G401.6 (cell line): ENCODE results near the gene ZNF654.
A peak's percentile ranks its signal among the peaks of the same experiment; 100 is the strongest.
"Not testable (repeated sequence)": the region's sequence is repeated elsewhere in the genome, so short reads cannot be mapped to it uniquely, and the experiment has no call there.

Source experiments
- FAIRE-seq: peaks from 2 replicates; lab custom pipeline; 2012; peaks lifted over from hg19 to GRCh38; lab: Jason Lieb, UNC

Gene ZNF654

DNA sequence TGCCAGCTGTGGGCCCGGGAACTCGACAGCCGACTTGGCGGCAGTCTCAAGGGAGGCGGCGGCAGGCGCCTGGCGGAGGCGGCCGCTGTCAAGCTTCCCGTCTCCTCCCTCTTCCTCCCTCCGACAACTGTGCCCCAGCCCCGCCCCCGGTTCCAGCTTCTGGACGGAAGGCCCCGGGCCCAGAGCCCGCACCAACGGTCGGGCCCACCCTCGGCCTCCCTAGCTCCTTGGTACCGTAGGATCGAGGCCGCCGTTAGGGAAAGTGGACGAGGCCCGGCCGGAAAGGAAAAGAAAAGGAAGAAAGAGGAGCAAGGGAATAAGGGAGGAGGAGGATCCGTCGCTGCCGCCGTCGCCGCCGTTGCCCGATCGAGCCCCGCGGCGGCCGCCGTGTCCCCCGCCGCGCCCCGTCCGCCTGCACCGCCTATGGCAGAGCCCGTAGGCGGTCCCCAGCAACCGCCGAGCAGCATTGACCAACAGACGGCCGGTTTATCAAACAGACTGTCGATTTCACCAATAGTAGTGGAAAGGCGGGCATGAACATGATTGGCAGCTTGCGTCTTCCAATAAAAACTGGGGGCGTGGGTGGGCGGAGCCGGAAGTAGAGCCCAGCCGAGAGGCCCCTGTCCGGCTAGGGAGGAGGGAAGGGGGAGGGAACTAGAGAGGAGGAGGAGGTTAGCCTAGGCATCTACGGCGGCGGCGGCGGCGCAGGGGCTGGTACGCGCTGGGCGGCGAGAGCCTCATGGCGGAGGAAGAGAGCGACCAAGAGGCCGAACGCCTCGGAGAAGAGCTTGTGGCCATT is at the start of gene ZNF654, which contains the start of gene CGGBP1:
TSS of gene ZNF654 (plus strand) at position 675 of the 799 bp plus-strand sequence. CDS start at position 740, 65 bp downstream.
TSS of gene CGGBP1 (minus strand) at position 425 of the 799 bp plus-strand sequence. CDS start 3,029 bp downstream, outside the sequence.
- peak; percentile 92 for FAIRE-seq

DNA sequence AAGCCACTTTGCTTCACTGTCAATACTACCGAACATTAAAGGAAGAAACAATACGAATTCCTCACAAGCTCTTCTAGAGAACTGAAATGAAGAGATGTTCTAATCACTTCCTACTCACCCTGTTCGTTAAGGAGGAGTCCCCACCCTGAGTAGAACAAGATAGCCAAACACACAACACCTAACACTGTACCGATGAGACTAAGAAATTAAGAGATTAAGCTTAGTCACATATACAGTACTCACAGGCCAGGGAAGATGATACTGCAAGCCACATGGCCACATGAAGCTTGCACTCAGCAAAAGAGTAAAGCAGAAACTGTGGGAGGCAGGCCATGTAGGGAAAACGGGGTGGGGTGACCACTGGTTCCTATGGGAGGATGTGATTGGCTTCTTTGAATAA is 48.2 kb upstream of the ZNF654 start:
- FAIRE-seq = no peak

DNA sequence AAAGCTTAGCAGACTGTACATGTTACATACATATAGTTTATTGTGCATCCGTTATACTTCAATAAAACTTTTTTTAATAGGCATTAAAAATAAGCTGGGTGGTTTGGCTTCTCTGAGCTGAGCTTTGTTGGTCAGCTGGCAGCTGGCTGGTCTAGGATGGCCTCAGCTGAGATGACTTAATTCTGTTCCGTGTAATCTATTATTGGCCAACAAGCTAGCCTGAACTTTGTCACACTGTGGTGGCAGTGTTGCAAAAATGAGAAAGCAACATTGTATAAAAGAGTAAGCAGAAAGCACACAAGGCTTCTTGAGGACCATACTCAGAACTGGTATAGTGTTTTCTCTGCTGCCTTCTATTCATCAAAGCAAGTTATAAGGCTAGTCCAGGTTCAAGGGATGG is 45.5 kb upstream of the ZNF654 start:
- FAIRE-seq = no peak

DNA sequence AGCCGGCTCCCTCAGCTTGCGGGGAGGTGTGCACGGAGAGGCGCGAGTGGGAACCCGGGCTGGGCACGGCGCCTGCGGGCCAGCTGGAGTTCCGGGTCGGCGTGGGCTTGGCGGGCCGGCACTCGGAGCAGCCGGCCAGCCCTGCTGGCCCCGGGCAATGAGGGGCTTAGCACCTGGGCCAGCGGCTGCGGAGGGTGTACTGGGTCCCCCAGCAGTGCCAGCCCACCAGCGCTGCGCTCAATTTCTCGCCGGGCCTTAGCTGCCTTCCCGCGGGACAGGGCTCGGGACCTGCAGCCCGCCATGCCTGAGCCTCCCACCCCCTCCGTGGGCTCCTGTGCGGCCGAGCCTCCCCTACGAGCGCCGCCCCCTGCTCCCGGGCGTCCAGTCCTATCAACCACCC is 43.4 kb upstream of the ZNF654 start:
- not testable (repeated sequence) for FAIRE-seq

DNA sequence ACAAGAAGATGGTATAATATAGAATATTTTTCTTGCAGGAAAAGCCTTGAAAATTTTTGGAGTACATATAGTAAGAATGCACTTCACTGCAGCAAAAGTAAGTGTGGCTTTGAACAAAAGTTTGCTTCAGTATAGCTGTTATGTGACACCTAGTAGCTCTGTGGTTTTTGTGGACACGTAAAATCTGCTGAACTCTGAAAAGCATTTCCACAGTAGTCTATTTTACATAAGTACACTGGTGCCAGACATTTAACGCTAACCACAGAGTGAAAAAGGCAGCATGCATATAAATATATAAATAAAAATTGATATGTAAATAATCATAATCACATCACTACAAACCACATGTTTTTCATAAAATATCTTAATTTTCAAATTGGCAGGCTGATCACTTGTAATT is 40.0 kb upstream of the ZNF654 start:
- no peak for FAIRE-seq

DNA sequence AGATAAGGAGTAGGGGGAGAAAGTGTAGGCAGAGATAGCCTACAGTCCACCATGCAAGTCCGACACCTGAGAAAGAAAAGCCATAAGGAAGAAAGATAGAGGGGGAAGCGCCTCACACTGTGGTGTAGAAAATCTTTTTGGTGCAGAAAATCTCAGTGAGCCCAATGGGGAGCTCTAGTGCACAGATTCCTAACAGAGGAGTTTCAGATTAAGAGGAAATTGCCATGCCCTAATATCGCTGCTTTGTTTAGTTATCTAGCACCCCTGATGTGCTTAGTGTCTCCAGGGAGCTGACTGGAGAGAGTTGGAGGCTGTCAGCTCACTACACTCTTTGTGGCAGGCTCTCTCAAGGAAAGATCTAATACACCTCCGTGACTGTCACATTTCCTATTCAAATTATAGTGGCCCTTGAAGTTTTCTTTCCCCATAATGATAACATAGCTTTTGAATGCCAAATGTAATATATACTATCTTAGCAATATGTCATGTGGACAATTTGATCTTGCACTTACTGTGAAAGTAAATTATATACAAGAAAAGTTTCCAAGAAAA is 34.0 kb upstream of the ZNF654 start:
- no peak for FAIRE-seq

DNA sequence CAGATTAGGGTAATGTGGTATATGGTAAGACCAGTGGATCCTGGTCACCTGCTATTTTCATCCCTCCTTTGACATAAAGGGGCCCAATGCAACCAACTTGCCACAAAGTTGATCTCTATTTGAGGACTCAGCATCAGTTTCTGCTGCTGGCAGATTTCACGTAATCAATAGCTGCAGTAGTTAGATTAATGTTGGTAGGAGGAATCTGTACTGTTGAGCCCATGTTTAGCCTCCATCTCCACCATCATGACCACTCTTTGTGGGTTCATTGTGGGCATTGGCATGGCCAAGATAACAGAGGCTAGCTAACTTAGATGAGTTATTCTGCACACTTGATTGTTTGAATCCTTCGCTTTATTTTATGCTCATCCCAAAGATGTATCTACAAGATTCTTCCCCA is 30.2 kb upstream of the ZNF654 start:
- no peak for FAIRE-seq

DNA sequence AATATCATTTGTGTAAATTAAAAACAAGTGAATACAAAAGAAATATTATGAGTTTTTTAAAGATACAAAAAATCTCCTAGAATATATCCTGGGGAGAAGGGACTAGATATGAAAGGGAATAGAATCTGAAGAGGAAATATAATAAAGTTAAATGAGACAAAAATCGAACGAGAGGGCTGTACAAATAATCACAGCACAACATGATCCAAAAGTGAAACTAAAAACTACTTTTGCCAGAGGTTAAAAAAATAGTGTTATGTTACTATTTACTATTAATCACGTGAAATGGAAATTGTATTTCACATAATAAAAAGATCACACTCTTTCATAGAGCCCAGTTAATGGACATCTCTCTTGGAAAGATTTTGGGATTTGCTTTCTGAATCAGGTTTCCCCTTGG is 28.8 kb upstream of the ZNF654 start:
- peak; percentile 33 for FAIRE-seq

DNA sequence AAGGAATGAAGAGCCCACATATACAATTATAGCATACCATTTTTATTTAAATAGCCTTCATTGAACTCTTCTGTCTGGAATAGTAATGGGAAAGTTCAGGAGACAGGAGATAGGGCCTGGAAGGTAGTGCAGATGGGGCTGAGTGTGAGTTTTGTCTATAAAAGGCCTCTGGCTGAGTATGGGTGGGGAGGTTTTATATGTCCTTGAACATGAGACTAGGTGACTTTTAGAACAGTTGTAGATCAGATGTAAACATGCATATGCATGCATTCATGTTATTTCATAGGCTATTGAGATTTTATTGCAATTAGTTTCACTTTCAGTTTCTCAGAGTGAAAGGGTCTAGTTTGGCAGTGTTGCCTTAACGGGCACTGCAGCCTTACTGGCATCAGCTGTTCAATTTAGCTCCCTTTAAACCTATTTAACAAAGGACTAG is 27.4 kb upstream of the ZNF654 start:
- FAIRE-seq = no peak

DNA sequence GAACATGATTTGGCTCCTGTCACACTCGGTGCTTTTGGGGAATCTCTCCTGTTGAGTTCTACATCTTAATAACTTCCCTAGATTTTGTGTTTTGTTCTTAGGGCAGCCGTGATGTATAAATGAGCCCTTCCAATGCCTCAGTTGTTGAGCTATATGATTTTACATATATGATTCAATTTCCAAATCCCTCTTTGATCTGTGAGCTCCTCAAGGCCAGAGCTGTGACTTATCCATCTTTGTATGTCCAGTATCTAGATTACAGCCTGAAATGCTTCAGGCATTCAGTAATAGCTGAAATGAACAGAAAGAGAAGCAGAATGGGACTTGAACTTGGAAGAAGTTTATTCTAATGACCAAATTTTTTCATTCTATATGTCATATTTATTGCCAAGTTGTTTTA is 26.8 kb upstream of the ZNF654 start:
- no peak for FAIRE-seq

DNA sequence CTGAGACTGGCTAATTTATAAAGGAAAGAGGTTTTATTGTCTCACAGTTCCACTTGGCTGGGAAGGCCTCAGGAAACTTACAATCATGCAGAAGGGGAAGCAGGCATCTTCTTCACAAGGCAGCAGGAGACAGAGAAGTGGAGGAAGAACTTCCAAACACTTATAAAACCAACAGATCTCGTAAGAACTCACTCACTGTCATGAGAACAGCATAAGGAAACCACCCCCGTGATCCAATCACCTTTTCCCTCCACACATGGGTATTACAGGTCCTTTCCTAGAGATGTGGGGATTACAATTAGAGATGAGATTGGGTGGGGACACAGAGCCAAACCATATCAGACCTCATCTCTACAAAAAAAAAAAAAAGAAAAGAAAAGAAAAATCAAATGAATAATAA is 26.0 kb upstream of the ZNF654 start:
- FAIRE-seq = no peak

DNA sequence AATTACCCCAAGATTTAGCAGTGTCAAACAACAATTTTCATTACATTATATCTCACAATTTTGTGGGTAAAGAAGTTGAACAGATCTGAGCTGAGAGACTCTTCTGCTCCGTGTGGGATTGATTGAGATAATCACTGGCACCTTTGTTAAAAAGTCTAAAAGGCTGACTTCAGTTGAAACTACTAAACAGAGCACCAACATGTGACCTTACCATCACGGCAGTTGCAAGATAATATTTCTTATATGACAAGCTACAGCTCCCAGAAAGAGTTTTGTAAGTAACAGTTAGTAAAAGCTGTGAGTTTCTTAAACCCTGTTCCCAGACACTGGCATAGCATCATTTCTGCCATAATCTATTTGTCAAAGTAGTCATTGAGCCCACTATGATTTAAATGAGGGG is 25.2 kb upstream of the ZNF654 start:
- FAIRE-seq = no peak

DNA sequence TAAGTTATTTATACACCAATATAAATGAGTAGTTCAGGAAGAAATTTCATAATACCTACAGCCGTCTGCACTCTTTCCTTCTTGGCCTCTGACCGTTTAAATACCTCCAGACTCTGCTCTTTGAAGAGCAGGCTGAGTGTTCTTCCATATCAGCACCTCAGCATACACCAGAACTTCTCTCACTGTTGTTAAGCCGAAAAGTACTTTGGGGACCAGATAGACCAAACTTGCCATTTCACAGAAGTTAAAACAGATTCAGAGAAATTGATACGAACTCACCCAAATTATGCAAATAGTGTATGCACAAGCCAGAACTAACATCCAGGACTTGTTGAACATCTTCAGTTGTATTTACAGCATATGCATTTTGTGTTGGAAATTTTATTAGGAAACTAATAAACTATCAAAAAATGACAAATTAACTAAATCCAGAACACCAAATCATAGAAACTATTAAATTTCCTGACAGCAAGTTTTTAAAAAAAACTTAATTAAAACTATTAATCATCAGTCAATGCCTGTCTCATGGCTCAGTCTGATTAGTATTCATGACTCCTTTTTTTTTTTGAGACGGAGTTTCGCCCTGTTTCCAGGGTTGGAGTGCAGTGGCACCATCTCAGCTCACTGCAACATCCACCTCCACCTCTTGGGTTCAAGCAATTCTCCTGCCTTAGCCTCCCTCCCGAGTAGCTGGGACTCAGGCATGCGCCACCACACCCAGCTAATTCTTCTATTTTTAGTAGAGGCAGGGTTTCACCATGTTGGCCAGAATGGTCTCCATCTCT is 24.4 kb upstream of the ZNF654 start:
- FAIRE-seq = no peak

DNA sequence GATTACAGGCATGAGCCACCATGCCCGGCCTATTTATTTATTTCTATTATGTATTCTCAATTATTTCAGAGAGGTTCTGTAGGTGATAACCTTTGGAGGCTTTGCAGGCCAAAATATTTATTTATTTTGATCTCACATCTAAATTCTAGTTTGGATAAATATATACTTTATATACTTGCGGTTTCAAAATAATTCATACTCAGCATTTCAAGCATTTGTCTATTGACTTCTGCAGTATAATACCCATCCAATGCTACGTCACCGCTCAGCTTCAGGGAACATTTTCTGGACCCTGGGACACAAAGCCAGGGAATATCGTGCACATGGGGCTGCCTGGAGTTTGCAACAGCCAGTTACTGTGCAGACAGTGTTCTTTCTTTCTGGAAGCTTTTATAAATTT is 22.8 kb upstream of the ZNF654 start:
- FAIRE-seq = no peak

DNA sequence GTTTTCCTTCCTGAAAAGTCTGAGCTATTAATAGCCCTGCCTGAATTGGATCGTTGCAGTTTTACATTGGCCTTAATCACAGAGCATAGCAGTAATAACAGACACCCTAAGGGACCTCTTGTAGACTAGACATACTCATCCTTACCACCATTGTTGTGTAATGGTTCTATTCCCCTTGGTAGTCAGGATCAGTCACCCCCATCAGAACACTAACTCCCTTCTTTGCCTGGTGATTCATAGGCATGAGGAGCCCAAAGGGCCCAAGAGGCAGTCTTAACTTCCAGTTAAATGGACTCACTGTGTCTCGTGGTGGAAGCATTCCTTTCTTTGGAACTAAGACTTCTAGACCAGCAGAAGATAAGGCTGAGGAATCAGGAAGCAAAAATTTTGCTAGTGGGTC is 20.5 kb upstream of the ZNF654 start:
- FAIRE-seq = no peak

DNA sequence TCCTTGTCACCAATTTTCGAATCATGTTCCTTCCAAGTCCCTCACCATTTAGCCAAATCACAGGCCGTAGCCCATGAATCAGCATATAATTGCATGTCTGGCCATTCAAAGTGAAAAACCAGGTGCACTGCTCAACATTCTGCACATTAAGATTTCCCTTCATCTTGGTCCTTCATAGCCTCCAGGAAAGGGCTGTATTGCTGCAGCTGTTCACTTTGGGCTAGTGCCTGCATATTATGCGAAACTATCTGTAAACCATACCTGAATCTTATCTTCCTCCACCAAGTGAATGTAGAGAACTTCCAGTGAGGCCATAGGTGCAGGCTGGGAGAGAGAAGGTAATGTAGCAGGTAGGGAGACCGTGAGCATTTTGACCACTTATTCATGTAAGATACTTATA is 18.5 kb upstream of the ZNF654 start:
- FAIRE-seq = no peak

DNA sequence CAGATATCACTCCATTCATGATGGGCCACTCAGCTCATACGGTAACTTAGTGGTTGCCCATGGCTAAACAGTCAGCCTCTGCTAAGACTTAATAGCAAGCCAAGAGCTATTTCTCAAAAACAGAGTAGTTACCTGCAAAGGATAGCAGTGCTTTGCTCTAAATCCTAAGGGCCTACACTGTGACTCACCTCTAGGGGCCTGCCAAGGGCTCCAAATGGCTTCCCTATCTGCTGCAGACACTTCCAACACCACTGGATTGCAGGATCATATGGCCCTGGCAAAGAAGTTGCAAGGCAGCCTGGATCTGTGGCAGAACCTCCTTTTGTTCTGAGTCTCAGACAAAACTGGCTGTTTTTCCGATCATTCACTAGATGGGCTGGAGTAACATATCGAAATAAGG is 18.1 kb upstream of the ZNF654 start:
- FAIRE-seq = no peak

DNA sequence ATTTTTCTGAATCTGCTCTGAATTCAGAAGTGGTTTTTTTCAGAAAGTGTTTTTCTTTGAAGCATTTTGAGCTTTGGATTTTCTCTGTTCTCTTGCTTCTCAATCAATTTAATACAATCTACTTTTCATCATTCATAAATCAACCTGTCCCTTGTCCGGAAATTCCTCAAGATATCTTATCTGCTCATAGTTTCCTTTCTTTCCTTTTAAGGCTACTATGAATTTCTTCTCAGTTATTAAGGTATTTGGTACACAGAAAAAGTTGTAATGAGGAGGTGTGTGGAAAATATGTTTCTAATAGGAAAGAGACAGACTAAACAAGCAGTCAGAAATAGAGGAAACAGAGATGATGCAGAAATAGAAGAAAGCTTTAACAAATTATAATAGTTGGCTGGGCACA is 14.6 kb upstream of the ZNF654 start:
- FAIRE-seq = no peak

DNA sequence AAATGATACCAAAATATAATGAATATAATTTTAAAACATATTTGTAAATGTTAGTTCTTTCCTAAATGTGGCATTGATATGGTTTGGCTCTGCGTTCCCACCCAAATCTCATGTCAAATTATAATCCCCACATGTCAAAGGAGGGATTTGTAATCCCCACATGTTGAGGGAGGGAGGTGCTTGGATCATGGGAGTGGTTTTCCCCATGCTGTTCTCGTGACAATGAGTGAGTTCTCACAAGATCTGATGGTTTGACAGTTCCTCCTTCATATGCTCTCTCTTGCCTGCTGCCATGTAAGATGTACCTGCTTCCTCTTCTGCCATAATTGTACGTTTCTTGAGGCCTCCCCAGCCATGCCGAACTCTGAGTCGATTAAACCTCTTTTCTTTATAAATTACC is 12.3 kb upstream of the ZNF654 start:
- no peak for FAIRE-seq

DNA sequence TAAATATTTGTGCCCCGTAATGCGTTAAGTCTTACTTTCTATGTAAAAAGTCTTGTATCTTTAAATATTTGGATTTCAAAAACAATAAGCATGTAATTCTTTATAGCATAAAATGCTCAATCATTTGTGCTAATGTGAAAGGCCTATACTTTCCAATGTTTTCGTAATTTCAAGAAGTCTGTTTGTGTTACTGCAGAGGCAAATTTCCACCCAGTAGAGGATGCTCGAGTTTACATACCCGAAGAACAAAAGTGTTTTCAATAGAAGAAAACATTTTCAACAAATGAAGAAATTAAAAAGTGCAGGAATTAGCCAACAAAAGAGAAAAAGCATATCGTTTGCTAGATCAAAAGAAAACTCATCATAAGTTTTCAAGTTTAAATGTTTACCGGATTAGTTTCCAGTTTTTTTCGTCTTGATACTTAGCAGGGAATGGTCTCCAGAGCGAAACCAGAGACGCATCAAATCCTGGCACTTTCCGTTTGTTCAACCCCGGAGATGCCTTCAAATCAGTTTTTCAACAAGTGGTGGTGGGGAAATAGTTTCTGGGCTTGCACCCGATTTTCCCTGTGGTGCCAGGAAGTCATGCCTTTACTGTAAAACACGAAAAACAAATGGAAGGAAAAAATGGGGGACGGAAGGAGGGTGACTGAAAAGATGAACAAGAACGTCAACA is 1.3 kb upstream of the ZNF654 start:
- peak; percentile 61 for FAIRE-seq

DNA sequence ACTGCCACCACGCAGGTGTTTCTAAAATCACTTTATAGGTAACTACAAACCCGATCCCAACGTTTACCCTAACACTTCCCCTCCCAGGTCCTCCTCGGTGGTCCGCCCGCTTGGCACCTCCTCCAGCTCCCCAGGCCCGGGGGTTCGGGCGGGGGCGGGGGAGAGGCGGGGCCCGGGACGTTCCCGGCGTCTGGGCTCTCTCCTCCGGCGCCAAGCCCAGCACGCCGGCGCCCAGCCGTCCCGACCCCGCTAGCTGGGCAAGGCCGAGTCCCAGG is 812 bp upstream of the ZNF654 start:
- no peak for FAIRE-seq

DNA sequence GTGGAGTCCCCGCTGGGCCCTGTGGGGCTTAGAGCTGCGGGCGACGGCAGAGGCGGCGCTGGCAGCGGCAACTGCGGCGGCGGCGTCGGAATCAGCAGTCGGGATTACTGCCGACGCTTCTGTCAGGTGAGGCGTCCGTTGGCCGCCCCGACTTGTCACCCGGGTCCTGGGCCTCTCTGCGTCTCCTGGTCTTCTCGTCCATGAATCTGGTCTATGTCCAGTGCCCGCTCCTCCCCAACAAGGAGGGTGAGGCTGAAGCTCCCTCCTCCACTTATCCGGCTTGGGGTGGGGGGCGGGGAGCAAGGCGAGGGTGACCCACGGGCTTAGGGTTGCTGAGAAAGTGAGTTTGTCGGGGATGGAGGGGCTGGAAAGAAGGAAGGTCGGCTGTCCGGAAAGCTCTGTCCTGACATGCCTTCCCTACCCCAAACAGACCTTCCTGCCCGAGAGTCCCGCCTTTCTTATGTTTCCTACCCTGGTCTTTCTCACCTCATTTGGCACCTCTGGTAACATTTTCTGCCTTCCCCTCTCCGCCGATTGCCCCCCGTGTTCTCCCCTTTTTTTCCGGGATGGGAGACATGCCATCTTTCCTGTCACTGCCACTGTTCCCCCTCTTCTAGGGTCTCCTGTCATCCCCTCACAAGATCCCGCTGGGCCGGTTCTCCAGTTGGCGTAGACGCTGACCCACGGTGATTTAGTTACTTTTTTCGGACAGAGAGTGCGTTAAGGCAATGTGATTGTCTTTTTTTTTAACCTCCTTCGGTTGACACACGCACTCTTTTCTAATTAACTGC is 520 bp downstream of the ZNF654 start:
- no peak for FAIRE-seq
